ENCODE measurements around the gene UBLCP1. TPM values are rescaled to one million over a fixed set of nuclear protein-coding genes. Genes with fewer than 3 reads are reported as not detected.
A peak's percentile ranks its signal among the peaks of the same experiment; 100 is the strongest.

Gene UBLCP1
- polyA plus RNA-seq, 2 of the 4 experiments (the other 2 are of a cell fraction), result 36.5 to 64.8 TPM

- Histone ChIP-seq H3K4me3 (no peak overlapping the region), H3K4me2 (no peak overlapping the region), H3K27ac (peak overlapping the region in 1 of 2 experiments; percentile 83; a peak in 5 of 6 replicates), H3K4me1 (peaks cover 28% of the 10 kb centered on the region), H3K9me3 (no peaks in the 10 kb centered on the region)
- ChIA-PET POLR2A (no interaction called here), CTCF (interaction anchor here (1.5 to 1.9 kb wide), 2 partner anchors 16 to 60 kb away, joined by 3 to 7 read pairs; no protein-coding TSS in a partner anchor)
- WGBS (ENCODE audit: missing lambda C conversion rate), result 70% methylated on average over 2 of the region's 2 CpGs
- no peak for FAIRE-seq
- TF ChIP-seq HMGXB4 (CRISPR knock-in tag; IDR thresholded peaks at IDR 0.05; ENCODE audit: borderline replicate concordance) (no peak), JUN (IDR thresholded peaks at IDR 0.05) (no peak), EHMT2 (IDR thresholded peaks at IDR 0.05; ENCODE audit: low read depth) (no peak), RARB (CRISPR knock-in tag; IDR thresholded peaks at IDR 0.05) (no peak), RFX5 (IDR thresholded peaks at IDR 0.05) (no peak), EHF (CRISPR knock-in tag; IDR thresholded peaks at IDR 0.05) (no peak), RNF2 (IDR thresholded peaks at IDR 0.05; ENCODE audit: borderline replicate concordance, low read depth) (no peak), ELK1 (IDR thresholded peaks at IDR 0.05; ENCODE audit: low read depth, low read length) (no peak), BHLHE40 (IDR thresholded peaks at IDR 0.05; ENCODE audit: low read depth, low read length) (no peak), PHF8 (IDR thresholded peaks at IDR 0.05; ENCODE audit: borderline replicate concordance, low read depth) (no peak), JUNB (IDR thresholded peaks at IDR 0.05) (no peak), SREBF2 (IDR thresholded peaks at IDR 0.05) (no peak), TP53 (CRISPR knock-in tag; IDR thresholded peaks at IDR 0.05) (no peak), MAFK (IDR thresholded peaks at IDR 0.05; ENCODE audit: partially characterized antibody) (no peak), ZNF302 (CRISPR knock-in tag; IDR thresholded peaks at IDR 0.05) (no peak)
- TF ChIP-seq, protein P1, sequence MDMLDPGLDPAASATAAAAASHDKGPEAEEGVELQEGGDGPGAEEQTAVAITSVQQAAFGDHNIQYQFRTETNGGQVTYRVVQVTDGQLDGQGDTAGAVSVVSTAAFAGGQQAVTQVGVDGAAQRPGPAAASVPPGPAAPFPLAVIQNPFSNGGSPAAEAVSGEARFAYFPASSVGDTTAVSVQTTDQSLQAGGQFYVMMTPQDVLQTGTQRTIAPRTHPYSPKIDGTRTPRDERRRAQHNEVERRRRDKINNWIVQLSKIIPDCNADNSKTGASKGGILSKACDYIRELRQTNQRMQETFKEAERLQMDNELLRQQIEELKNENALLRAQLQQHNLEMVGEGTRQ (IDR thresholded peaks at IDR 0.05), result no peak
- TF ChIP-seq, protein P2, sequence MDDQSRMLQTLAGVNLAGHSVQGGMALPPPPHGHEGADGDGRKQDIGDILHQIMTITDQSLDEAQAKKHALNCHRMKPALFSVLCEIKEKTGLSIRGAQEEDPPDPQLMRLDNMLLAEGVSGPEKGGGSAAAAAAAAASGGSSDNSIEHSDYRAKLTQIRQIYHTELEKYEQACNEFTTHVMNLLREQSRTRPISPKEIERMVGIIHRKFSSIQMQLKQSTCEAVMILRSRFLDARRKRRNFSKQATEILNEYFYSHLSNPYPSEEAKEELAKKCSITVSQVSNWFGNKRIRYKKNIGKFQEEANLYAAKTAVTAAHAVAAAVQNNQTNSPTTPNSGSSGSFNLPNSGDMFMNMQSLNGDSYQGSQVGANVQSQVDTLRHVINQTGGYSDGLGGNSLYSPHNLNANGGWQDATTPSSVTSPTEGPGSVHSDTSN (IDR thresholded peaks at IDR 0.05), result no peak
- no peak for ATAC-seq
- DNase-seq (ENCODE audit: low read depth in 1 of 2, low spot score in 1 of 2), result no peak
These were observed 45.9 kb upstream of the UBLCP1 start for GRCh38 chr5:159217236-159217635.

DNA sequence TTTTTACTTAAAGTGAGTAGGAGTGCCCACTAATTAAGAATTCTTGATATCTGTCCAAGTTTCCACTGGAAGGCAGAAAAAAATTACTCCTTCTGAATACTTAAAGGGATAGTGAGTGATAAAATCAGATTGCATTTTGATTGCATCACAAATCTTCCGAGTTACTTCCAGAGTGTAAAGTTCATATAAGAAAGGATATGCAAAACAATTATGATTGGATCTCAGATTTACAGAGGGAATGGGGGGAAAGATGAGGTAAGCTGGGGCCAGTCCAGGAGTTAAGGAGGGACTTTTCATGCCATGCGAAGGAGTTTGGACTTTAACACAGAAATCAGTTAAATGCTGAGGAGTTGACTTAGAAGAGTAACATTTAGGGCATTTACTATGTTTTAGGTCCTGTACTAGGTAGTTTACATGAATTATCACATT, 44.5 kb upstream of the UBLCP1 start:
- peak; percentile 18 for FAIRE-seq
- Histone ChIP-seq H3K4me3 (no peak overlapping the region), H3K27ac (peak overlapping the region; percentile 60 to 83; a peak in 5 of 6 replicates), H3K4me1 (peaks cover 28% of the 10 kb centered on the region), H3K4me2 (peak overlapping the region; percentile 48), H3K9me3 (no peaks in the 10 kb centered on the region)
- ChIA-PET POLR2A (no interaction called here), CTCF (interaction anchor here (0.7 to 0.9 kb wide), 2 partner anchors 99 to 678 kb away, joined by 3 read pairs; no protein-coding TSS in a partner anchor)
- 33% methylated on average over 2 of the region's 2 CpGs for WGBS (ENCODE audit: missing lambda C conversion rate)
- no peak for DNase-seq (ENCODE audit: low read depth in 1 of 2, low spot score in 1 of 2)
- no peak; a peak in 1 of 6 replicates for ATAC-seq
- TF ChIP-seq CEBPB (IDR thresholded peaks at IDR 0.05) (peak; percentile 51 to 76; a peak in 3 of 4 replicates), FOXS1 (CRISPR knock-in tag; IDR thresholded peaks at IDR 0.05) (no peak), GATA3 (IDR thresholded peaks at IDR 0.05; ENCODE audit: borderline replicate concordance) (no peak), ZNF302 (CRISPR knock-in tag; IDR thresholded peaks at IDR 0.05) (no peak)
